Breast epithelium (tissue), 4 donors: ENCODE data around the gene PKD1. TPM values are rescaled to one million over a fixed set of nuclear protein-coding genes. Genes with fewer than 3 reads are reported as not detected.

Experiments used
- DNase-seq, 2 donors: peaks; one replicate each; pipeline ENCODE4 v3.0.0-alpha.2; 2019; ENCODE audit warnings: low spot score in 2 of 2
- H3K27ac ChIP-seq, 2 donors: fragments of 200-600 bp; sonication (generic) in 1 of 2; one replicate each; pipeline ENCODE4 v1.5.1; 2016 to 2019; ENCODE audit warnings: mild to moderate bottlenecking in 1 of 2
- H3K27me3 ChIP-seq, 2 donors: fragments of 200-600 bp; sonication (generic) in 1 of 2; one replicate each; pipeline versions ENCODE4 v1.5.1 to v1.6.0; 2017 to 2019; ENCODE audit warnings: control low read depth in 1 of 2, mild to moderate bottlenecking in 1 of 2
- H3K36me3 ChIP-seq: fragments of 200-600 bp; one replicate; pipeline ENCODE4 v1.5.1; 2019
- H3K4me1 ChIP-seq, 2 donors: fragments of 200-600 bp; sonication (generic); one replicate each; pipeline ENCODE4 v1.5.1; 2016 to 2019; ENCODE audit warnings: control low read depth in 1 of 2
- H3K4me3 ChIP-seq, 3 donors: fragments of 200-600 bp; sonication (generic); 1 replicate in 2 of 3; 2 replicates in 1 of 3; pipeline ENCODE4 v1.5.1; 2016 to 2019; ENCODE audit warnings: mild to moderate bottlenecking in 3 of 3, moderate library complexity in 2 of 3
- H3K9me3 ChIP-seq, 2 donors: fragments of 200-600 bp; sonication (generic) in 1 of 2; one replicate each; pipeline ENCODE4 v1.5.1; 2016 to 2019; ENCODE audit warnings: control low read depth in 1 of 2
- CTCF ChIP-seq, 3 donors: fragments of 450-650 bp; IDR thresholded peaks; one replicate each; pipeline ENCODE4 v1.5.1; 2016 to 2017; ENCODE audit warnings: antibody characterized with exemption in 3 of 3, mild to moderate bottlenecking in 3 of 3, moderate library complexity in 3 of 3
- POLR2A ChIP-seq: fragments of 450-650 bp; IDR thresholded peaks from one replicate; pipeline ENCODE4 v1.6.1; 2016; ENCODE audit warnings: antibody characterized with exemption, mild to moderate bottlenecking, moderate library complexity
- POLR2AphosphoS5 ChIP-seq, 3 donors: sonication (generic); formaldehyde crosslinking; IDR thresholded peaks; one replicate each; pipeline ENCODE4 v1.6.1; 2017; ENCODE audit warnings: antibody characterized with exemption in 3 of 3
- intact Hi-C: fragments of 100-400 bp; cut with DNase I; formaldehyde crosslinking; loops from one replicate; pipeline ENCODE4 v1.15.1; 2023; ENCODE audit warnings: low total_unique reads
- total RNA-seq, 3 donors: library from RNA; depleted of rRNA; stranded (reverse); fragments of >200 nt; gene quantifications; one replicate each; pipeline ENCODE4 v1.1.0, GENCODE V29; 2016

The PKD1 gene
- total RNA-seq, 3 donors from 2014 or later: 74.2 to 110 (median 107) TPM

- Histone ChIP-seq H3K4me1 (no peaks in the 10 kb centered on the region), H3K4me3 (no peak overlapping the region), H3K9me3 (no peaks in the 10 kb centered on the region), H3K27me3 (no peaks in the 10 kb centered on the region), H3K27ac (no peak overlapping the region), H3K36me3 (no peaks in the 10 kb centered on the region)
- intact Hi-C loops: no loop called here
- no peak for DNase-seq
- TF ChIP-seq CTCF (IDR thresholded peaks at IDR 0.05): no peak
- no peak for TF ChIP-seq POLR2AphosphoS5 (IDR thresholded peaks at IDR 0.05)
- TF ChIP-seq POLR2A: no peak
Observed at GRCh38 chr16:2088759-2089358, 46.8 kb downstream of the PKD1 start.

GRCh38 chr16:2087748-2088631, 47.7 kb downstream of the PKD1 start:
- H3K4me3 ChIP-seq: no peak overlapping the region
- no peaks in the 10 kb centered on the region for H3K9me3 ChIP-seq
- intact Hi-C loops: no loop called here
- TF ChIP-seq POLR2A (no peak), CTCF (IDR thresholded peaks at IDR 0.05) (no peak), POLR2AphosphoS5 (IDR thresholded peaks at IDR 0.05) (no peak)
- DNase-seq: no peak
- H3K4me1 ChIP-seq: peaks cover 0 to 3% of the 10 kb centered on the region in 2 donors
- H3K27me3 ChIP-seq: no peaks in the 10 kb centered on the region
- no peaks in the 10 kb centered on the region for H3K36me3 ChIP-seq
- no peak overlapping the region for H3K27ac ChIP-seq

GRCh38 chr16:2086812-2087747, 48.6 kb downstream of the PKD1 start:
- no peak for DNase-seq
- Histone ChIP-seq H3K4me3 (no peak overlapping the region), H3K4me1 (peaks cover under 1 to 7% of the 10 kb centered on the region in 2 donors), H3K9me3 (no peaks in the 10 kb centered on the region), H3K27ac (peak overlapping the region in 1 of 2 donors; percentile 59), H3K36me3 (no peaks in the 10 kb centered on the region), H3K27me3 (no peaks in the 10 kb centered on the region)
- TF ChIP-seq POLR2A (no peak), CTCF (IDR thresholded peaks at IDR 0.05) (no peak), POLR2AphosphoS5 (IDR thresholded peaks at IDR 0.05) (no peak)
- intact Hi-C loops: no loop called here

- H3K36me3 ChIP-seq: no peaks in the 10 kb centered on the region
- DNase-seq: peak in 1 of 2 donors; percentile 69
- peaks cover 7 to 16% of the 10 kb centered on the region in 2 donors for H3K4me1 ChIP-seq
- no peaks in the 10 kb centered on the region for H3K9me3 ChIP-seq
- intact Hi-C loops: no loop called here
- H3K27ac ChIP-seq: peak overlapping the region in 1 of 2 donors; percentile 59
- H3K27me3 ChIP-seq: no peaks in the 10 kb centered on the region
- no peak overlapping the region for H3K4me3 ChIP-seq
- no peak for TF ChIP-seq POLR2AphosphoS5 (IDR thresholded peaks at IDR 0.05)
- TF ChIP-seq CTCF (IDR thresholded peaks at IDR 0.05): no peak
- no peak for TF ChIP-seq POLR2A
Observed at GRCh38 chr16:2086106-2086742, 49.5 kb downstream of the PKD1 start.
